HG02763 (cell line): ENCODE measurements around the gene FRMD4A.

Experiments
- ATAC-seq: cut with Tn5 transposase; IDR thresholded peaks from one replicate; pipeline ENCODE4 v1.9.1; 2021; ENCODE audit warnings: mild to moderate bottlenecking, moderate library complexity; ENCODE audit not compliant: unreplicated experiment

The FRMD4A gene

DNA sequence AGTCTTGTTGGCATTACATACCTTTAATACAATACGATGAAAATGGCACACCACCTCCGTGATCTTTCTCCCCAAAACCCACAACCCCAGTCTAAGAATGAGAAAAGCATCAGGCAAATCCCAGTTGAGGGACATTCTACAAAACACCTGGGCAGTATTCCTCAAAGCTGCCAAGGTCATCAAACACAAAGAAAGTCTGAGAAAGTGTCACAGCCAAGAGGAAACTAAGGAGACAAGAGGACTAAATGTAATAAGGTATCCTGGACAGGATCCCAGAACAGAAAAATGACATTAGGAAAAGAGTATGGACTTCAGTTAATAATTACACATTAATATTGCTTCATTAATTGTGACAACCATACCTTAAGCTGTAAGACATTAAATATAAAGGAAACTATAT is 14.5 kb upstream of the FRMD4A start:
- ATAC-seq, result no peak

DNA sequence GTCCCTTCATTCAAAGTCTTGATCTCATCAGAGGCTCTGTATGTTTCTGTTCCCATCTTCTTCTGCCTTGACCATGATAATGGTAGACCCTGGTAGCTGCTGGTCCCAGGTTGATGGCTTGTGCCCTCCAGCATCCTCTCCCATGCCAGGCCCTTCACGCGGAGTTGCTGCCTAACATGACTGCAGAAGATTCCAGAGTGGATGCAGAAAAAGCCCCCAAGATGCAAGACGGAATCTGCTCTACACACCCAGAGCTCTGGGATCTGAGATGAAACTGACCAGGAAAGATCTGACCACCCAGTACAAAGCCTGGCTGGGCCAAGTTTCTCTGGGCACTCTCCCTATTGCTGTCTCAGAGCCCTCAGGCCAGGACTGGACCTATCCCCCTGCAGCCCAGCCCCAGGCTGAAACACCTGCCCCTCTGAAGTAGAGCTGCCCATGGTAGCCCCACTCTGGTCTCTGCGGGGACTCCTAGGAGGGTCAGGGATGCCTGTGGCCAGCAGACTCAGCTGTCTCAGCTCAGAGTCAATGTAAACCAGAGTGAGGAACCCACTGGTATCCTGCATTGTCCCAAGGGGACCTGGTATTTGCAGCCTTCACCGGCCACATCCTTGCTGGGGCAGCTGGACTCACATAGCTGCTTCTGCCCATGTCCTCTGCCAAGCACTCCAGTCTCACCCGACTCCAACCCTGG is 9.5 kb upstream of the FRMD4A start:
- no peak for ATAC-seq

DNA sequence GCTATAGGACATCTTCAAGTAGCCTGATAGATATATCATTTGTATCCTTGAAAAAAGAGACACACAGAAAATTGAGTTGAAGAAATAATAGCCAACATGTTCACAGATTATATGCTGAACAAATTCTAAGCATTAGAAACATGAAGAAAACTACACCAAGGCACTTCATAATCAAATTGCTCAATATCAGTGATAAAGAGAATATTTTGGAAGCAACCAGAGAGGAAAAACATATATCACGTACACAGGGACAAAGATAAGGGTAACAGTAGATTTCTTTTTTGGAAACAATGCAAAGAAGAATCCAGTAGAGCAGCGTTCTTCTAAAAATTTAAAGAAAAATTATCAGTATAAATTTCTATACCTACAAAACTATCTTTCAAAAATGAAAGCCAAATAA is 6.0 kb upstream of the FRMD4A start:
- no peak for ATAC-seq

DNA sequence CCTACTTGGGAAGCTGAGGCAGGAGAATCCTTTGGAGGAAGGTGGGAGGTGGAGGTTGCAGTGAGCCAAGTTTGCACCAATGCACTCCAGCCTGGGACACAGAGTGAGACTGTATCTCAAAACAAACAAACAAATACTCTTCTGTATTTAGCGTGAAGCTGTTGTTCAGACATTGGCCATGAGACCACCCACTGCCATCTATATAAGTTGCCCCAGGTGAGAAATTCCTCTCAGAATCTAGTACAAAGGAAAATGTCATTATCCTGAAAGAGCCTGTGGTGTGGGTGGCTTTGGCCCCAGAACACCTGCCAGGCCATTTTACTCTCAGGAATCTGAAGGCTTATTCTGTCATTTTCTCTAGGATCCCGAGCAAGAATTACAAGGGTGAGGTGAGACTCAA is 4.0 kb upstream of the FRMD4A start:
- ATAC-seq, result no peak

DNA sequence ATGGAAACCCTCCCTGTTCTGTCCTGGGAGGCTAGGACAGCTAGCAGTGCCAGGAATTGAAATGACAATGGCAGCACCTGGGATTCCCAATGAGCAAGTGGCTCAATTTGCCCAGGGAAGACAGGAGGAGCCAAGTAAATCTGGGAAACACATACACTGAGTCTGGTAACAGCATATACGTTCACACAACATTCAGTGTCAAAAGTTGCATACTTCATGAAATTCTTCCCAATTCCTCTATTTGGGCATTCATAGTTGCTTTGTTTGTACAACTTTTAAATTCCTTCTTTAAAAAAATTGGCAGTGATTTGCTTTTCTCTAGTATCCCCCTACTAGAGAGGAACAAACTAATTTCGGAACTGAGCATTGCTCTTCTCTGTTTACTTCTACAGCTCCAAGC is 2.9 kb upstream of the FRMD4A start:
- no peak for ATAC-seq

DNA sequence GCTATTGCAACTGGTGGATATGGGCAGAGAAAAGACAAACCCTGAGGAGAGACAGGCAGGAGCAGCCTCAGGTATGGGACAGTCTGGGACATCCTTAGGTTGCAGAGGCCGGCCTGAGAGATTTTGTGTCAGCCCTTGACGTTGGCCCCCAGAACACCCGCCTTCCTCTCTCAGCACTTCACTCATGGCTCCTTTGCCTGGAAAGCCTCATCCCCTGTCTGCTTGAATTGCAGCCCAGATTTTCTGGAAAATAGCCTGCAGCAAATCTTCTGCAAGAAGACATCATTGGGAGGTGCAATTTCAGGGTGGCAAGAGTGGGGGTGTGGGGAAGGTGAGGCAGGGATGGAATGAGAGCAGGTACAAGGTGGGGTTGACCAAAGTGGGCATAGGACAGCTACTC is 2.2 kb upstream of the FRMD4A start:
- no peak for ATAC-seq

DNA sequence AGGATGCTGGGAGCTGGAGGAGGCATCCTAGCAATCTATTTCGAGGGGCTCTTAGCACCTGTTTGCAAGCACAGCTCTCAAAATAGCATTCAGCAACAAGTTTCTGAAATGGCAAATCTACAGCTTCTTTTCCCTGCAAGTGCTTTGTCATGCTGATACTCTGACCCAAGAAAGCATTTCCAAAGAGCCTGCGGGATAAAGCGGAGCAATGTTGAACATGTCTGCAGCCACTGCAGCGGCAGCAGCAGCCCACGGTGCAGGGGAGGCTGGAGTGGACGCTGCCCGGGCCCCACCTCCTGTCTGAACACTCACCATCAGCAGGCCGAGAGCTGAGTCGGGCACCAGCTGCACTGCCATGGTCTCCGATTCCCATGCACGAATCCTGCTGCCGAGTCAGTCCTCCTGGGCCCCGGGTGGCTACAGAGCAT is 964 bp downstream of the FRMD4A start:
- no peak for ATAC-seq

DNA sequence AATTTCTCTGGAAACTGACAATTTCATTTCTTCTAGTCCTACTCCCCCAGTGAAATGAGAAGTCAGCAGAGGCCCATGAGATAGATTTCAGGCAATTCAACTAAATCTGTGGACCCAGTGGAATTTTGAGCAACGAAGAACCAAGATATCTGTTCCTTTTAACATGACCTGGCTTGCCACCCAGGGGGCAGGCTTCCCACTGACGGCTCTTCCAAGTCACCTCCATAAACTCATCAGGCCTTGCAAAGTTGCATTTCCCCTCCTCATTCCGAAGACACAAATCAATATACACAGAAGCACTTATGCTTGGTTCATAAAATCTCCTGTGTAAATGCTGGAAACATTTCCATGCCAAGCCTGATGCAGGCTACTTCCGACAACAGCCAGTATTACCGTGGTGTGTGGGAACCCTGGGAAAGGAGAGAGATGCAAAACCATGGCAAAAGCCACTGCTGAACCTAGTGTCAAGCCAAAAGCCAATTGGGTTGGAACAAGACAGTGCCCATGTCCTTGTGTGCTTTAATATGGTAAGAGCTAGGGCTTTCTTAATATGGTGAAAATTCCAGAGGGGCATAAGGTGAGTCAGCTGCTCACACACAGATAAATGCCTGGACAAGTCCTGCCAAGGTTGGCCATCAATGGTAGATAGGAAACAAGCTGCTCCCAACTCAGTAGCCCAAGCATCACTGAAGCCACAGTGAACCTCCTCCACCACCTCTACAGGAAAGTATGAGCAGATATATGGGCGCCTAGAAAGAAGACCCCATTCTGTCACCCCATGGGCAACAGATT is 1.6 kb downstream of the FRMD4A start:
- ATAC-seq, result no peak

DNA sequence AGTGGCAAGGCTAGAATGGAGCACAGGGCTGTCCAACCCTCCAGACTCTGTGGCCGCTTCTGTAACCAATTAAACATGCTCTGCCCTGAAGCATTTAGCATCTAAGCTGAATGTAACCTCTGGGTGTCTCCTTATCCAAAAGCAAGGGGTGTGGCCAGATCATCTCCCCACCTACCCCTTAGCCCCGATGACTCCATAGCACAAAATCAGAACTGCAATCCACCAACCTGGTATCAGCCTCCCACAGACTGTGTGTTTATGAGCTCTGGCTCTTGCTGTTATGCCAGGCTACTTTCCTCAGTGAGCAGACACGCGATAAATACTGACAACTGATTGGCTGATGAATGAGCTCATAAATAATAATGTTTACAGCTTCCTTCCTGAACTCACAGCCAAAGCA is 3.2 kb downstream of the FRMD4A start:
- no peak for ATAC-seq

DNA sequence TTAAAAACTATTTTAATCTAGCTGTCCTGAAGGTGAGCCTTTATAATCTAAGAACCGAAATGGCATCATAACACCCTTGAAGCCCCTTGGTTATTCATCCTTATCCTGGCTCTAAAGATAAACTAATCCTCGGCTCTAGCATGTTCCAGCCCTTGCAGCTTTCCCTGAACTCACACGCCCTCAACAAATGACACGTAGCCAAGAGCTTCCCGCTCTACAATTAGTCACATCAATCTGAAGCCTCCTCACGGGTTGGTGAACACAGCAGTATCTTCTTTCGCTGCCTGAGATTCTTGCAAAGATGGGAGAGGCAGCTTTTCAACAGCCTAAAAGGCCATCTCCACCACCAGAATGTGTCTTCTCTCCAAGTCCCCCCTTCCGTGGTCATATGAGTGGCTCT is 4.1 kb downstream of the FRMD4A start:
- ATAC-seq, result no peak

DNA sequence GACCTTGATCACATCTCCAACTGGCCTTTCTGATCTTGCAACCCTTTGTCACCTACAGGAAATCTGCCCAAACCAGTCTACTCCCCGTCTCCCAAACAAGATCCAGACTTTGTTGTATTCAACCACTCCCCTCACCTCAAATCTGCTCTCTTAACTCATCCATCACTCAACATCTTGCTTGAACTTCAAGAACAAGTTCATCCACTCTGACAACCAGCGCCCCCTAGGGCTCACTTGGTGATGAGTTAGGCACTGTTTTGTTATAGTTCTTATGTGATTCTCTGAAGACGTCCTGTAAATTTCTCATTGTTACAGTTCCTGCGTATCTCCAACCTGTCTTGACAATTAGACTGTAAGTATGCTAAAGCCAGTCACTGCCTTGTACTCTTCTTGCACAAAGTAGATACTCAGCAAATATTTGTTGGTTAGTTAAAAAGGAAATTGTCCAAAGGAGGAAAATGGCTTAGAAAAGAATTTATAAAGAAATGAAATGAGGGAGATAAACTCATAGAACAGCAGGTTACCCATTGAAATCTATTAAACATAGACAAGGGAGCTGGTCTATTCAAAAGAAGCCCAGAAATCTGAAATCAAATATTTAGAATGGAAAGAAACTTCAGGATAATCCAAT is 5.3 kb downstream of the FRMD4A start:
- ATAC-seq, result no peak

DNA sequence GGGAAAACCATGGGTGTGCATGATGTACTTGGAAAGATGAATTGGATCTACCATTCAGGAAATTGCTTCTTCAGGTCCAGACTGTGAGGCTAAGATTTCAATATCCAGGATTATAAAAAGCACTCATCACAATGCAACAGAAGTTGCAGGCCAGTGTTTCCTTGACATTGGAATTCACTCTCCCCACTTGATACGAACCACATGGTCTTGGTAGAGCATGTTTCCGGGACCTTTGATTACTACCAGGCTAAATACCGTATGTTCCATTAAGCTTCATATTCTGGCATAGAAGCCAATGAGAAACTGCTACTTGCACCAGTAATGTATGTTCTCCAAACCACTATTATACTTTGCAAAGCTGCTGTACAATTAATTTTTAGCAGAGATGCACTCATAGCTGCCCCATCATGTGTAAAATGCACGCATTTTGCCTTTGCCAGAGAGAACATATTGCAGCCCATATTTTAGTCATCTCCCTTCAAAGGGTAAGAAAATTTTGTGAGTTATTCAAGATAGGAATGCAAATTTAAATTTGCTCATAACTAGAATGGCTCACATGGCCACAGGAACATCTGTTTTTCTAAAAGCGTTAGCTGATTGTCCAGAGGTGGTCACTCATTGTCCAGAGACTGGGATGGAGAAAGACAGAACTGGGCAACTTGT is 8.1 kb downstream of the FRMD4A start:
- ATAC-seq, result no peak

DNA sequence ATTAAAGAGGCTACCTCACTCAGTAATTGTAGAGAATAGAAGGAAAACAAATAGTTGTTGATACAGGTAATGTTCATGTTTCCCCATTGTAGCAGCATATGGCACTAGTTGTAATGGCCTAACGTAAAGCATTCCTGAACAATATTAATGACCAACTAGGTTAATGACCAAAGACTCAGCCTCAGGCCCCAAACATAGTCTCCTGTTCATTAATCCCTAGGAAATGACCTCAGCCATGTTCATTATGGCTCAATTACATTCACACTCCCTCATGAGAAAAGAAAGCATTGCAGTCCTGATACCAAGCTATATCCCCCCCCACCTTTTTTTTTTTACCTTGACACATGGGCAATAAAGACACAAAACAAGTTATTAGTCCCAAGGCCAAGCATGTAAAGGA is 12.7 kb downstream of the FRMD4A start:
- no peak for ATAC-seq

DNA sequence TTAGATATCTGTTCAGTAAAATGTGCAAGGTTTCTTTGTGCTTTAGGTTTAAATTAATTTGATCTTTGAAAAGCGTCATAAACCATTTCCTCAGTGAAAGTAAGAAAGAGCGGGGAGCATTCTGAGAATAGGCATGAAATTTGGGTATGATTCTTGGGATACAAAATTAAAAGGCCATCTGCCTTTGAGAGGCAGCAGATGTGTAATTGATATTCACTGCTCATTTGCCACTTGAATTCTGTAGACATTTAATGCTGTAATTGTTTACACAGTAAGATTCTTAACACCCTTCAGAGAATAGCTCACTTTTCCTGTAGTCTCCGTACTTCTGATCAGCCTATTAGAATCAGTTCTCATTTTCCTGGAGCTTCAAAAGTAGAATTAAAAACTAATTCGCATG is 18.7 kb downstream of the FRMD4A start:
- ATAC-seq, result no peak

DNA sequence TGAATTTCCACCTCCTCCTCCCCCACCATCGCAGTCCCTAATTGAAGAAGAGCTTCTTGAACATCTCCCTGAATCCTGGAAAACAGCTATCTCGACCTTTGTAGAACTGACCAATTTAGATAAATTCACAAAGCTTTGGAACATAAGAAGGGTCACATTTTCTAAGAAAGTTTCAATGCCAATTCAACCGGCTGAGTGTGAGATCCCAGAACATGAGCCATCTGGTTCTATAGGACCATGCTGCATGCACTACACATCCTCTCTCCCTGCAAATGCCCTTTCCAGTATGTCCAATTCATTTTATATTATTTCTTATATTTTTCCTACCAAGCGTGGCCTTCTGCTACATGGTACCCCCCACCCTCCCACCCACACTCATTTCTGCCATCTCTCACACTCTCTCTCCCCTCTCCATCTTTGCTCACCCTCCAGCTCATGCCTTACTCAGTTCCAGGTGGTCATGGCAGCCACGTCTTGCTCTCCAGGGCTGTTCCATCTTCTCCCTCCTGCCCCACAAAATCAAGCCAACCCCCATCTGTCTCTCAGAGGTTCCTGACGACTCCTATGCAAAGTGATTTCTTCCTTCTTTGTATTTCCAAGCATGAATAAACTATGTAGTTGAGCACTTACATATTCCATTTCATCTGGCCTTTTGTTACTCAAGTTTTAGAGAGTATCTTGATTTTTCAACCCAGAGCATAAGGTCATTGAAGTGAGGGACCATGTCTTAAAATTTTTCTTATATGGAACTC is 19.3 kb downstream of the FRMD4A start:
- no peak for ATAC-seq

DNA sequence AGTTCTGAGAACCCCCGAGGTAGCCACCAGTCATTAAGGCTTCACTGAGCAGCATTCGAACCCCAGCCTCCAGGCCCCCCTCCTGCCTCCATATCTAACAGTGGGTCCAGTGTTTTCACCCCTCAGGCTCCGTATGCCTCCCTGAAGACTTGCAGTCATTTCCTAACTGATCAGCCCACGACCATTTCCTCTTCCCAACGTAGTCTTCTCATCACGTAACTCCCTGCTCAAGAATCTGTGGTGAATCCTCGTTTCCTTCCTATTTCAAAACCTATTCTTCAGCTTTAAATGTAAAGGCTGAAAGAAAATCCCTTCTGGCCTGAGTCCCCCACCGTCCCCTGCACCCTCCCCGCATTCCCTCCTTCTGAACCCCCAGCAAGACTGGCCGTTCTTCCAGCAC is 21.1 kb downstream of the FRMD4A start:
- ATAC-seq, result no peak

DNA sequence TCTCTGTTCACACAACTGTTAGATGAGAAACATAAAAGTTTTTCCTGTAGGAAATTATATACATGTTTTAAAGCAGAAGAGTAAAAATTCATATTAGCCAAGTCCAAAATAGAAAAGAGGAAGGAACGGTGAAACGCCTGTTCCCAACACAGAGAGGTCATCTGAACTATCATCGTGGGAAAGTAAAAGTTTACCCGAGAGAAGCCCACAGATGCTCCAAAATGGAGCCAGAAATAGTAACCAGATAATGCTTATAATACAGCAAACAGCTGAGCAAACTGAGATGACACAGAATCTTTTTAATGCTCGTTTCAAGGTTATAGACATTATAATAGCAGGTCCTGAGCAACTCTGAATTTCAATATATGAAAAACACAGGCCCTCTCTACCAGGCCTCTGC is 24.5 kb downstream of the FRMD4A start:
- no peak for ATAC-seq

DNA sequence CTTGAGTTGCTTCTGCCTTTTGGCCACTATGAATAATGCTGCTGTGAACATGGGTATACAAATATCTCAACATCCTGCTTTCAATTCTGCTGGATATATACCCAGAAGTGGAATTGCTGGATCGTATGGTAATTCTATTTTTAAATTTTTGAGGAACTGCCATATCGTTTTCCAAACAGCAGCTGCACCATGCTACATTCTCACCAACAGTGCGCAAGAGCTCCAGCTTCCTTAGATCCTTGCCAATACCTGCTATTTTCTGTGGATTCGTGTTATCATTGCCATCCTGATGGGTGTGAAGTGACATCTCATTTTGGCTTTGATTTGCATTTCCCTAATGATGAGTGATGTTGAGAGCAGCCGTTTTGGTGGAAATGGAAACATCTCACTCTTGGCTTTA is 26.7 kb downstream of the FRMD4A start:
- no peak for ATAC-seq

DNA sequence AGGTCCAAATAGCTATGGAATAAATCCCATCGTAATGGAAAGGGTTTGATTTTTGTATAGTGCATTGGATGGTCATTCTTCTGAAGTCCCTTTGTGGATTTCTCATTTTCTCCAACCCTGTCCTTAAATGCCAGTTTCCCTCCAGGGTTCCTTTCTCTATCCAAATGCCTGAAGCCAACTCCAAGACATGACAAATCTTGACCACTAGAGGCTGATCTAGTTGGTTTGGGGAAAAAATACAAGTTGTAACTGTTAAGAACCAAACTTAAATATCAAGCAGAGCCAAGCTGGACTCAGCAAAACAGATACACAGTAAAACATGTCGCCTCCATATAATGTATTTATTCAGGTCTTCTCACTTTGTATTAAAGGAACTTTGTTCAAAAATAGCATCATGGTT is 28.7 kb downstream of the FRMD4A start:
- ATAC-seq, result no peak

DNA sequence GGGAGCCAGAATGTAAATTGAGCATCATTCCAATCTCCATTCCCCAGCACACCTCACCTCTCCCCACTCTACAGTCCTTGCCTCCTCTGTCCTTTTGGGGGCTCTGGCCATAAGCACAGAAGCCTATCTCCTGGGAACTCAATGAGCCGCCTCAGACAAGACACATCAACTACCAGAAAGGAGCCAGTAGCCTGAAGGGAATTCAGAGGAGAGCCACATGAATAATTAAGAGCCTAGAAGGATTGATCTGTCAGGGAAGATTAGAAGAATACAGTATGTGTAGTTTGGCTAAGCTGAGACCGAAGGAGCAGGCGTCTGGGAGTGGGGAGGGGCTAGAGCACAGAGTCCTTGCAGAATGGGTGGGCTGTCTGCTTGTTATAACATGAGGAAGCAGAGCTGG is 31.2 kb downstream of the FRMD4A start:
- ATAC-seq, result no peak
